Kidney tubule cell (primary cell): ENCODE results near the gene ZFP90.
"Not testable (repeated sequence)": the region's sequence is repeated elsewhere in the genome, so short reads cannot be mapped to it uniquely, and the experiment has no call there.

Experiments used
- DNase-seq: peaks from one replicate; pipeline ENCODE4 v3.0.0-alpha.2; 2018; ENCODE audit warnings: low spot score

ZFP90 gene

GRCh38 chr16:68538880-68539701, at the start of gene ZFP90:
Gene ZFP90, plus strand, starts transcription at chr16:68539291. Its CDS starts 502 bp downstream, at chr16:68539793.
- DNase-seq: peak; percentile 86

GRCh38 chr16:68490358-68490757, 48.7 kb upstream of the ZFP90 start:
- DNase-seq: no peak

- DNase-seq: peak; percentile 89
Measured at GRCh38 chr16:68490829-68491575, 48.1 kb upstream of the ZFP90 start.

- DNase-seq: no peak
Measured at GRCh38 chr16:68491576-68491950, 47.5 kb upstream of the ZFP90 start.

- no peak for DNase-seq
Measured at GRCh38 chr16:68492151-68492542, 46.9 kb upstream of the ZFP90 start.

GRCh38 chr16:68492543-68493411, 46.3 kb upstream of the ZFP90 start:
- no peak for DNase-seq

GRCh38 chr16:68493412-68494070, 45.5 kb upstream of the ZFP90 start:
- DNase-seq: no peak

GRCh38 chr16:68494261-68494660, 44.8 kb upstream of the ZFP90 start:
- DNase-seq: not testable (repeated sequence)

GRCh38 chr16:68496689-68497088, 42.4 kb upstream of the ZFP90 start:
- DNase-seq: no peak

GRCh38 chr16:68499006-68499405, 40.1 kb upstream of the ZFP90 start:
- no peak for DNase-seq

GRCh38 chr16:68503334-68503733, 35.8 kb upstream of the ZFP90 start:
- DNase-seq: peak; percentile 12

- DNase-seq: no peak
Measured at GRCh38 chr16:68504066-68504465, 35.0 kb upstream of the ZFP90 start.

- DNase-seq: peak; percentile 17
Measured at GRCh38 chr16:68506331-68507053, 32.6 kb upstream of the ZFP90 start.

GRCh38 chr16:68508013-68508412, 31.1 kb upstream of the ZFP90 start:
- DNase-seq: no peak

- DNase-seq: no peak
Measured at GRCh38 chr16:68508641-68509240, 30.4 kb upstream of the ZFP90 start.

- no peak for DNase-seq
Measured at GRCh38 chr16:68509381-68509780, 29.7 kb upstream of the ZFP90 start.

GRCh38 chr16:68510775-68511174, 28.3 kb upstream of the ZFP90 start:
- DNase-seq: no peak

GRCh38 chr16:68512183-68512582, 26.9 kb upstream of the ZFP90 start:
- DNase-seq: no peak

- DNase-seq: no peak
Measured at GRCh38 chr16:68512742-68513141, 26.3 kb upstream of the ZFP90 start.

GRCh38 chr16:68514511-68514910, 24.6 kb upstream of the ZFP90 start:
- no peak for DNase-seq
